GM12875 (cell line): ENCODE results near the gene C5orf46.

Source experiments
- H3K4me3 ChIP-seq: one replicate; pipeline ENCODE4 v1.5.1; 2011; ENCODE audit warnings: low read depth, low read length, control low read depth
- TF ChIP-seq, protein P1 (sequence below): IDR thresholded peaks from 2 replicates; pipeline ENCODE4 v1.5.1; 2011; ENCODE audit warnings: low read depth, mild to moderate bottlenecking, control low read depth, inconsistent platforms, low read length, moderate library complexity, borderline replicate concordance; ENCODE audit not compliant: insufficient read depth

Gene C5orf46

DNA sequence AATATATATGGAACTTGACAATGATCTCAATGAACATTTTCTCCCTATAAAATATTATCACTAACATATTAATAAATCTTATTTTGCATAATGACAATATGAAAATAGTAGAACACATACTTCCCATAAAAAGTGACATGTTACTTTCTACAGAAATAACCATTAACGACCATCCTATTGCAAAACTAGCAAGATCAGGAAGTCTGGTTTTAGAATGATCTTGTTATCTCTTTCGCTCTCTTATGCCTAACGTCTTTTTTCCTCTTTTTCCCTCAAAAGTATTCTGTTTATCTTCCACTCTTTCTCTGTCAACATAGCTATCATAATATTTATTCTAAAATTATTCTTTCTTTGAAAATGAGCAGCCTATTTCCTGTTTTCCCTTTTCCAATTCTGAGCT, 21.6 kb upstream of the C5orf46 start:
- TF ChIP-seq, protein P1, sequence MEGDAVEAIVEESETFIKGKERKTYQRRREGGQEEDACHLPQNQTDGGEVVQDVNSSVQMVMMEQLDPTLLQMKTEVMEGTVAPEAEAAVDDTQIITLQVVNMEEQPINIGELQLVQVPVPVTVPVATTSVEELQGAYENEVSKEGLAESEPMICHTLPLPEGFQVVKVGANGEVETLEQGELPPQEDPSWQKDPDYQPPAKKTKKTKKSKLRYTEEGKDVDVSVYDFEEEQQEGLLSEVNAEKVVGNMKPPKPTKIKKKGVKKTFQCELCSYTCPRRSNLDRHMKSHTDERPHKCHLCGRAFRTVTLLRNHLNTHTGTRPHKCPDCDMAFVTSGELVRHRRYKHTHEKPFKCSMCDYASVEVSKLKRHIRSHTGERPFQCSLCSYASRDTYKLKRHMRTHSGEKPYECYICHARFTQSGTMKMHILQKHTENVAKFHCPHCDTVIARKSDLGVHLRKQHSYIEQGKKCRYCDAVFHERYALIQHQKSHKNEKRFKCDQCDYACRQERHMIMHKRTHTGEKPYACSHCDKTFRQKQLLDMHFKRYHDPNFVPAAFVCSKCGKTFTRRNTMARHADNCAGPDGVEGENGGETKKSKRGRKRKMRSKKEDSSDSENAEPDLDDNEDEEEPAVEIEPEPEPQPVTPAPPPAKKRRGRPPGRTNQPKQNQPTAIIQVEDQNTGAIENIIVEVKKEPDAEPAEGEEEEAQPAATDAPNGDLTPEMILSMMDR: no peak
- no peak overlapping the region for H3K4me3 ChIP-seq

DNA sequence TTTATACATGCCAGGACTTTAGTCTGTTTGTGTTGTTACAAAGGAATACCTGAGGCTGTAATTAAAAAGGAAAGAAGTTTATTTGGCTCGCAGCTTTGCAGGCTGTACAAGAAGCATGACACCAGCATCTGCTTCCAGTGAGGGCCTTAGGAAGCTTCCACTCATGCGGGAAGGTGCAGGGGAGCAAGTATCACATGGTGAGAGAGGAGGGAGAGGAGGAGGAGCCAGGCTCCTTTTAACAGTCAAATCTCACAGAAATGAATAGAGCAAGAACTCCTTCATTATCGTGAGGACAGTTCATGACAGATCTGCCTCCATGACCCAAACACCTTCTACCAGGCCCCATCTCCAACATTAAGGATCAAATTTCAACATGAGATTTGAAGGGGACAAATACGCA, 18.7 kb upstream of the C5orf46 start:
- H3K4me3 ChIP-seq: no peak overlapping the region
- TF ChIP-seq, protein P1: no peak

DNA sequence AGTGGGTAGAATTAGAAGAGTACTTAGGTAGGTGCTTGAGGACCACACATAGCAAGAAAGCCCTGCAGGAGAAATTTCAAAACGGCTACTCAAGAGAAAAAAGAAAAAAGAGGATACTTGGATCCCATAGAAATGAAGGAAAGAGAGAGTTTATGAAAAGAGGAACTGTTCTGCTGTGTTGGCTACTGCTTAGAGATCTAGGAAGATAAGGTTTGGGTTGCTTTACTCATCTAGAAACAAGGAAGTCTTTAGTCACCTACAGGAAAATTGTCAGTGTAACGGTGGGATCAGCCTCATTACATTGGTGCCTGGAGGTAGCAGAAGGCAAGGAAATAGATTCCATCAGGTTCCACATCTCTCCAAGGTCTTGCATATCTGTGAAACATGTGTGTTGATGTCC, 14.8 kb upstream of the C5orf46 start:
- TF ChIP-seq, protein P1: no peak
- H3K4me3 ChIP-seq: no peak overlapping the region

DNA sequence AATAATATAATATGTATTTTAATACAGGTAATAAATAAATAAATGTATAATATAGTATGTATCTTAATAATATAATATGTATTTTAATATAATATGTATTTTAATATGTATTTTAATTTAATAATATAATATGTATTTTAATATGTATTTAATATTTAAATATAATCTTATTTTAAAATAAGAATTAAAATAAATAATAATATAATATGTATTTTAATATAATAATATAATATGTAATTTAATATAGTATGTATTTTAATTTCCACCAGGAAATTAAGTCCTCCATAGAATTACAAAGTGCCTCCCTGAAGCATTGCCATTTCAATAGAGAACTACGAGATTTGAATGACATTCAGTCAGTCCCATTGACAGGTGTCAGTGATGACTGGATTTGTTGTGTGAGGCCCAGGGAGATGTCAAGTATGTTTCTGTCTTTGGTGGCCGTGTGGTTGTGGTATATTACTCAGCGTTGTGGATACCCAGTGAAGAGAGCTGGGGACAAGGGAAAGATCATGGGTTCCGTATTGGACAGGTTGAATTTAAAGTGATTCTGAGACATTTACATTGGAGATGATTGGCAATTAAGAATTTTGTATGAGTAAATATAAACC, 14.2 kb upstream of the C5orf46 start:
- H3K4me3 ChIP-seq: no peak overlapping the region
- TF ChIP-seq, protein P1: no peak

DNA sequence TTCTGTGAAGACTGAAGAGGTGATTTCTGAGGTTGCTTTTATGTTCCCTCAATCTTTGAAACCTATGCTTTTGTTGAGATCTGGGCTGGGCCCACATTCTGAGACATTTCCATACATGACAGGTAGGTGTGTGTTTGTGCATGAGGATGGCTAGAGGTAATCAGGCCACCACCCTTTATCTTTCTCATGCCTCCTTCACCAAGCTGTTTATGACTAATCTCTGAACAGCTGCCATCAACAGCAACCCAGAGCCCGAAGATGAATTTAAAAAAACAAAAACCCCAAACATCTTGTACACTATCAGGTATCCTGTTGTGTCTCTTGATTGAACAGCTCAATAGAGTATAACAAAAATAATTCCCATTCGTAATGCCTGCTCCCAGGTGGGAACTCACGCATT, 12.6 kb upstream of the C5orf46 start:
- TF ChIP-seq, protein P1: no peak
- no peak overlapping the region for H3K4me3 ChIP-seq

DNA sequence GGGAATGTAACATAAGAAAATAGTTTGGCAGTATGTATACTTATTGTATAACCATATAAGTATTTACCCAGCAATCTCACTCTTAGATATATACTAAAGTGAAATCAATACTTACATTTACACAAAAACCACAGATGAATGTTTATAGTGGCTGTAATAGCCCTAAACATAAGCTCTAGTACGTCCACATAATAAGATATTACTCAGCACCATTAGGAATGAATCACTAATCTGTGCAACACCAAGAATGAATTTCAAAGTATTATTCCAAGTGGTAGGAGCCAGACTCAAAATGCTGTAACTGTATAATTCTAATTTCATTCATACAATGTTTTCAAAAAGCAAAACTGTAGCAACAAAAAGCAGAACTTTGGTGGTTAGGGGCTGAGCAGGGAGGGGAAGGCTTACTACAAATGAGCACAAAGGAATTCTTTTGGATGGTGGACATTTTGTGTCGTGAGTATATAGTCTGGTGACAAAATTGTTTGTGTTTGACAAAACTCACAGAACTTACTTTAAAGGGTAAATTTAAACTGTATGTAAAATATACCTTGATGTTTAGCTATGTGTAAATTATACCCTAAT, 11.9 kb upstream of the C5orf46 start:
- no peak overlapping the region for H3K4me3 ChIP-seq
- TF ChIP-seq, protein P1: no peak

DNA sequence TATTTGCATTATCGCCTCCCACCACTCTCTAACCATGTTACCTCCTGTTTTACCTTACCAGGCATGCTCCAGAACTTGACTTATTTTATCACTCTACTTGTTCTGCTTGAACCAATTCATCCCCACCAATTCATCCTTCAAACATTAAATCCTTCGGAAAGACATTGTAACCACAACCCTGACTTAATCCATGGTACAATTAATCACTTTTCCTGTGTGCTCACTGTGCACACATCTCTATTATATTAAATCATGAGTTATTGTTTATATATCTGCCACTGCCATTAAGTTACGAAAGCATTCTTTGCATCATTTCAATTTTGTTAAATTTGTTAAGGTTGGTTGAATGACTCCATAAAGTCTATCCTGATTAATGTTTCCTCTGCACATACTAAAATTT, 7.4 kb upstream of the C5orf46 start:
- TF ChIP-seq, protein P1: no peak
- H3K4me3 ChIP-seq: no peak overlapping the region
